ENCODE results near the gene ADGRG1.

- TF ChIP-seq CTCF (IDR thresholded peaks at IDR 0.05) = no peak
- no peak for TF ChIP-seq GABPA (IDR thresholded peaks at IDR 0.05; ENCODE audit: low read depth)
- TF ChIP-seq SIN3A (IDR thresholded peaks at IDR 0.05; ENCODE audit: borderline replicate concordance, low read depth, low read length) = no peak
- TF ChIP-seq RFX5 (IDR thresholded peaks at IDR 0.05; ENCODE audit: low read length) = no peak
- no peak for TF ChIP-seq MXI1 (IDR thresholded peaks at IDR 0.05; ENCODE audit: low read depth, low read length)
- no peak for TF ChIP-seq TAF1 (IDR thresholded peaks at IDR 0.05; ENCODE audit: borderline replicate concordance, low read depth, low read length)
- TF ChIP-seq NFIC (IDR thresholded peaks at IDR 0.05; ENCODE audit: borderline replicate concordance) = no peak
- TF ChIP-seq USF2 (IDR thresholded peaks at IDR 0.05; ENCODE audit: borderline replicate concordance, low read depth, low read length) = no peak
- TF ChIP-seq REST (IDR thresholded peaks at IDR 0.05; ENCODE audit: low read depth, low read length) = no peak
- no peak for TF ChIP-seq RCOR1 (IDR thresholded peaks at IDR 0.05; ENCODE audit: low read length)
- TF ChIP-seq IRF3 (IDR thresholded peaks at IDR 0.05; ENCODE audit: low read depth, low read length) = no peak
These were observed 83.6 kb downstream of the ADGRG1 start for GRCh38 chr16:57711993-57712392.
